HepG2 (cell line): Measurements from ENCODE around the gene NET1. TPM values are rescaled to one million over a fixed set of nuclear protein-coding genes. Genes with fewer than 3 reads are reported as not detected.

Experiments
- ATAC-seq: fragments of 200-7000 bp; cut with Tn5 transposase; 3 replicates; pipeline ENCODE4 v1.9.1; 2020; ENCODE audit warnings: mild to moderate bottlenecking, moderate library complexity
- BruUV-seq: library from RNA; stranded (reverse); fragments of 400-500 nt; replicated peaks from 2 replicates; lab custom pipeline; 2021; lab: Mats Ljungman, UMichigan
- CTCF ChIA-PET: fragments of 300-600 bp; formaldehyde crosslinking; extraction: SDS; loops from one replicate; lab custom pipeline; 2021; ENCODE audit warnings: low total read pairs, inconsistent platforms, low intra/inter-chr PET ratio; lab: Yijun Ruan, JAX
- POLR2A ChIA-PET: fragments of 350-600 bp; sonication (Branson Sonifier 250); formaldehyde crosslinking; loops from one replicate; lab custom pipeline; 2020; ENCODE audit warnings: antibody characterized with exemption, inconsistent platforms; lab: Yijun Ruan, JAX
- DNase-seq: peaks from one replicate; pipeline ENCODE4 v3.0.0-alpha.2; 2015; ENCODE audit warnings: low spot score
- FAIRE-seq: peaks from 3 replicates; lab custom pipeline; 2011; peaks lifted over from hg19 to GRCh38; lab: Jason Lieb, UNC
- H2AFZ ChIP-seq: one replicate; pipeline ENCODE4 v1.6.1; 2011; ENCODE audit warnings: low read length, inconsistent platforms
- H3K27ac ChIP-seq: fragments of 300-600 bp; 3 replicates; pipeline ENCODE4 v1.8.0; 2011; ENCODE audit warnings: mixed run types, mild to moderate bottlenecking, mixed read lengths, low read length, inconsistent platforms; ENCODE audit not compliant: insufficient read depth; ENCODE audit errors: extremely low read length
- H3K27me3 ChIP-seq, 2 experiments: fragments of 200-600 bp in 1 of 2; 2 replicates in 1 of 2; 3 replicates in 1 of 2; pipeline versions ENCODE4 v1.6.0 to v1.8.0; 2011; ENCODE audit warnings: low read length in 2 of 2, mild to moderate bottlenecking in 2 of 2, moderate library complexity in 2 of 2, inconsistent platforms in 1 of 2; ENCODE audit not compliant: insufficient read depth in 2 of 2, control insufficient read depth in 1 of 2
- H3K36me3 ChIP-seq, 2 experiments: fragments of 200-600 bp in 1 of 2; replicated peaks in 1 of 2; 2 replicates in 1 of 2; 3 replicates in 1 of 2; pipeline versions ENCODE4 v1.5.1 to v1.8.0; 2011; ENCODE audit warnings: low read length in 2 of 2, inconsistent platforms in 1 of 2; ENCODE audit not compliant: insufficient read depth in 2 of 2, control insufficient read depth in 1 of 2
- H3K4me1 ChIP-seq: 2 replicates; pipeline ENCODE4 v1.5.1; 2012; ENCODE audit warnings: low read length, inconsistent platforms; ENCODE audit not compliant: insufficient read depth
- H3K4me2 ChIP-seq: 2 replicates; pipeline ENCODE4 v1.6.0; 2011; ENCODE audit warnings: low read depth, low read length, inconsistent platforms
- H3K4me3 ChIP-seq, 3 experiments: fragments of 200-600 bp in 1 of 3; sonication (generic), shearing (Covaris generic) in 1 of 3; replicated peaks in 1 of 3; 2 replicates each; pipeline ENCODE4 v1.5.1; 2011 to 2016; ENCODE audit warnings: low read length in 3 of 3, inconsistent platforms in 2 of 3, low read depth in 2 of 3, mild to moderate bottlenecking in 2 of 3, control low read depth in 1 of 3, mixed read lengths in 1 of 3; ENCODE audit not compliant: insufficient read depth in 1 of 3
- H3K79me2 ChIP-seq: one replicate; pipeline ENCODE4 v1.6.1; 2011; ENCODE audit warnings: low read length, inconsistent platforms; ENCODE audit not compliant: insufficient read depth
- H3K9ac ChIP-seq: 2 replicates; pipeline ENCODE4 v1.6.0; 2011; ENCODE audit warnings: mild to moderate bottlenecking, low read depth, low read length, inconsistent platforms; ENCODE audit not compliant: insufficient read depth
- H3K9me3 ChIP-seq: 2 replicates; pipeline ENCODE4 v1.5.1; 2012; ENCODE audit warnings: mild to moderate bottlenecking, low read length
- H4K20me1 ChIP-seq: 2 replicates; pipeline ENCODE4 v1.6.0; 2011; ENCODE audit warnings: inconsistent platforms, mild to moderate bottlenecking, low read length, moderate library complexity; ENCODE audit not compliant: insufficient read depth
- ARID5B ChIP-seq: IDR thresholded peaks from 2 replicates; pipeline ENCODE4 v1.4.0; 2020; ENCODE audit warnings: mild to moderate bottlenecking, missing genetic modification reagents
- ELF3 ChIP-seq: IDR thresholded peaks from 2 replicates; pipeline ENCODE4 v1.6.1; 2016; ENCODE audit warnings: missing genetic modification reagents, missing compliant biosample characterization
- FOSL2 ChIP-seq: sonication (generic); formaldehyde crosslinking; IDR thresholded peaks from 2 replicates; pipeline ENCODE4 v1.4.0; 2020; ENCODE audit warnings: missing genetic modification reagents
- KDM2A ChIP-seq: sonication (generic); formaldehyde crosslinking; IDR thresholded peaks from 2 replicates; pipeline ENCODE4 v1.4.0; 2020; ENCODE audit warnings: low read depth, missing genetic modification reagents, borderline replicate concordance
- NFRKB ChIP-seq: fragments of 450-650 bp; IDR thresholded peaks from 2 replicates; pipeline ENCODE4 v1.6.1; 2017
- REL ChIP-seq: sonication (generic); formaldehyde crosslinking; conservative IDR thresholded peaks from 2 replicates; pipeline ENCODE4 v1.8.0; 2022; ENCODE audit warnings: mild to moderate bottlenecking, missing genetic modification reagents, moderate library complexity
- RXRB ChIP-seq: IDR thresholded peaks from 2 replicates; pipeline ENCODE4 v1.6.1; 2016; ENCODE audit warnings: borderline replicate concordance, missing genetic modification reagents, missing compliant biosample characterization
- SOX5 ChIP-seq: IDR thresholded peaks from 2 replicates; pipeline ENCODE4 v1.6.1; 2016; ENCODE audit warnings: borderline replicate concordance
- SRSF9 ChIP-seq: fragments of 200-400 bp; formaldehyde crosslinking; IDR thresholded peaks from 2 replicates; pipeline ENCODE4 v1.6.1; 2018; ENCODE audit warnings: borderline replicate concordance, mild to moderate bottlenecking, low read depth, low read length; ENCODE audit not compliant: insufficient read depth, poor library complexity, severe bottlenecking
- ZNF276 ChIP-seq: sonication (generic); formaldehyde crosslinking; IDR thresholded peaks from 2 replicates; pipeline ENCODE4 v1.4.0; 2020; ENCODE audit warnings: mild to moderate bottlenecking, low read depth, missing genetic modification reagents
- ZNF343 ChIP-seq: sonication (generic); formaldehyde crosslinking; IDR thresholded peaks from 2 replicates; pipeline ENCODE4 v1.4.0; 2020; ENCODE audit warnings: mild to moderate bottlenecking, missing genetic modification reagents
- ZNF672 ChIP-seq: sonication (generic); formaldehyde crosslinking; IDR thresholded peaks from 2 replicates; pipeline ENCODE4 v1.8.1; 2022; ENCODE audit warnings: missing genetic modification reagents
- WGBS: methylation state at CpG from one replicate; pipeline ENCODE4 v1.1.6; 2017; ENCODE audit warnings: low lambda C conversion rate; 5-methylcytosine and 5-hydroxymethylcytosine counted together
- in situ Hi-C: cut with HindIII; loops from 2 replicates; pipeline ENCODE4 v1.10.0; 2017; ENCODE audit warnings: low pct_unique_long_range_greater_than_20kb; ENCODE audit not compliant: extremely low pct_ligation_motif_present
- intact Hi-C: fragments of 100-400 bp; cut with micrococcal nuclease; formaldehyde crosslinking; loops from one replicate; pipeline ENCODE4 v1.10.0; 2022; ENCODE audit not compliant: unreplicated experiment
- polyA plus RNA-seq, 8 experiments: library from polyadenylated mRNA; depleted of rRNA in 3 of 8; stranded (reverse) in 7 of 8; unstranded in 1 of 8; fragments of >200 nt; fragmentation: Illumina TruSeq in 4 of 8; extraction: Trizol in 4 of 8; gene quantifications; 2 replicates each; pipeline versions ENCODE4 v1.2.1 to v1.2.3, GENCODE V29; 2011 to 2016; ENCODE audit warnings: low read depth in 4 of 8, missing spikeins in 1 of 8, mixed read lengths in 1 of 8; ENCODE audit not compliant: insufficient read depth in 1 of 8
- total RNA-seq, 5 experiments: library from RNA; depleted of rRNA; stranded (reverse); fragments of >200 nt; fragmentation: Illumina TruSeq; extraction: Trizol; gene quantifications; 2 replicates each; pipeline ENCODE4 v1.2.3, GENCODE V29; 2016; ENCODE audit warnings: low read depth in 1 of 5

The NET1 gene
- total and polyA plus RNA-seq, 2 of the 13 experiments (the other 11 are each of a cell fraction or from before 2014, with no cell fraction given), result 48.1 to 65.8 TPM

GRCh38 chr10:5492929-5493576, 80.7 kb downstream of the NET1 start:
- in situ Hi-C loops, result no loop called here
- peak; percentile 19 for ATAC-seq
- intact Hi-C loops, result no loop called here
- TF ChIP-seq KDM2A (CRISPR knock-in tag) (0 out of 2 replicates have a peak, but pooled peaks have one; percentile 10), NFRKB (no peak)
- TF ChIP-seq, all 625 proteins: peak for 1
- Histone ChIP-seq H3K4me1 (peaks cover 61% of the 10 kb centered on the region), H3K79me2 (no peaks in the 10 kb centered on the region), H3K9me3 (peaks cover 11% of the 10 kb centered on the region; the same call in 1 of the 2 replicates), H3K4me2 (peak overlapping the region; percentile 64), H4K20me1 (no peaks in the 10 kb centered on the region), H3K27me3 (peaks cover 0 to 12% of the 10 kb centered on the region in 2 experiments; a peak in 3 of 5 replicates), H3K27ac (no peak overlapping the region), H3K9ac (no peak overlapping the region), H3K4me3 (peak overlapping the region in 1 of 3 experiments; percentile 13; a peak in 2 of 6 replicates), H3K36me3 (no peaks in the 10 kb centered on the region), H2AFZ (no peak overlapping the region)
- no peak for DNase-seq
- ChIA-PET CTCF (no interaction called here), POLR2A (interaction anchor here (1.3 to 1.7 kb wide), 2 partner anchors 47 to 54 kb away, joined by 5 to 7 read pairs; no protein-coding TSS in a partner anchor)
- FAIRE-seq, result peak; percentile 21
- 49% methylated on average over 7 of the region's 13 CpGs for WGBS
- BruUV-seq, result no TSS peak

GRCh38 chr10:5493691-5494090, 81.3 kb downstream of the NET1 start:
- no peak overlapping the region for H3K9ac ChIP-seq
- CTCF ChIA-PET, result no interaction called here
- WGBS, result 0% methylated on average over 2 of the region's 3 CpGs
- intact Hi-C loops (no loop called here), in situ Hi-C loops (no loop called here)
- H4K20me1 ChIP-seq, result no peaks in the 10 kb centered on the region
- peaks cover 54% of the 10 kb centered on the region for H3K4me1 ChIP-seq
- no peaks in the 10 kb centered on the region for H3K36me3 ChIP-seq
- H3K4me3 ChIP-seq, result peak overlapping the region in 1 of 3 experiments; percentile 13; a peak in 2 of 6 replicates
- ATAC-seq (peak; percentile 70), FAIRE-seq (peak; percentile 93), DNase-seq (peak; percentile 50)
- peaks cover 11% of the 10 kb centered on the region; the same call in 1 of the 2 replicates for H3K9me3 ChIP-seq
- BruUV-seq, result no TSS peak
- H3K4me2 ChIP-seq, result peak overlapping the region; percentile 64
- POLR2A ChIA-PET, result interaction anchor here (1.3 to 1.7 kb wide), 2 partner anchors 47 to 54 kb away, joined by 5 to 7 read pairs; no protein-coding TSS in a partner anchor
- H3K27ac ChIP-seq, result no peak overlapping the region
- no peaks in the 10 kb centered on the region for H3K79me2 ChIP-seq
- H3K27me3 ChIP-seq, result peaks cover 0 to 16% of the 10 kb centered on the region in 2 experiments; a peak in 3 of 5 replicates
- H2AFZ ChIP-seq, result no peak overlapping the region
- TF ChIP-seq SOX5 (CRISPR knock-in tag) (peak; percentile 59; the same call in 1 of the 2 replicates), REL (CRISPR knock-in tag) (no peak), ZNF343 (no peak), FOSL2 (CRISPR knock-in tag) (peak; percentile 45), RXRB (CRISPR knock-in tag) (peak; percentile 67), ELF3 (no peak), ZNF276 (CRISPR knock-in tag) (no peak), SRSF9 (no peak), ZNF672 (CRISPR knock-in tag) (no peak), ARID5B (peak; percentile 89)
